Transverse colon (tissue), 4 donors: ENCODE measurements around the gene PTPRF. TPM values are rescaled to one million over a fixed set of nuclear protein-coding genes. Genes with fewer than 3 reads are reported as not detected.
A peak's percentile ranks its signal among the peaks of the same experiment; 100 is the strongest.

Experiments used
- DNase-seq: peaks from one replicate; pipeline ENCODE4 v3.0.0-alpha.2; 2019
- H3K27ac ChIP-seq, 4 donors: fragments of 200-600 bp; sonication (generic); 2 replicates each; pipeline ENCODE4 v1.5.1; 2016 to 2018; ENCODE audit warnings: inconsistent platforms in 4 of 4
- H3K27me3 ChIP-seq: fragments of 200-600 bp; sonication (generic); 2 replicates; pipeline ENCODE4 v1.5.1; 2017; ENCODE audit warnings: inconsistent platforms
- H3K36me3 ChIP-seq, 4 donors: fragments of 200-600 bp; sonication (generic); 2 replicates each; pipeline ENCODE4 v1.5.1; 2017 to 2019; ENCODE audit warnings: inconsistent platforms in 4 of 4
- H3K4me1 ChIP-seq, 4 donors: fragments of 200-600 bp; sonication (generic); 2 replicates each; pipeline ENCODE4 v1.5.1; 2017 to 2020; ENCODE audit warnings: inconsistent platforms in 4 of 4
- H3K4me3 ChIP-seq, 4 donors: fragments of 200-600 bp; sonication (generic); 1 replicate in 1 of 4; 2 replicates in 3 of 4; pipeline versions ENCODE4 v1.5.1 to v1.6.1; 2017 to 2019; ENCODE audit warnings: inconsistent platforms in 4 of 4
- H3K9me3 ChIP-seq, 2 donors: fragments of 200-600 bp; sonication (generic); 2 replicates each; pipeline ENCODE4 v1.5.1; 2017 to 2019; ENCODE audit warnings: inconsistent platforms in 2 of 2
- CTCF ChIP-seq, 5 experiments: fragments of 200-600 bp in 3 of 5; fragments of 450-650 bp in 2 of 5; sonication (generic) in 3 of 5; IDR thresholded peaks; 1 replicate in 2 of 5; 2 replicates in 3 of 5; pipeline ENCODE4 v1.5.1; 2016 to 2017; ENCODE audit warnings: antibody characterized with exemption in 5 of 5, inconsistent platforms in 3 of 5, mild to moderate bottlenecking in 2 of 5, moderate library complexity in 1 of 5
- EP300 ChIP-seq: sonication (generic); formaldehyde crosslinking; IDR thresholded peaks from one replicate; pipeline ENCODE4 v1.6.1; 2017; ENCODE audit warnings: antibody characterized with exemption, low read depth
- POLR2A ChIP-seq: fragments of 450-650 bp; IDR thresholded peaks from one replicate; pipeline ENCODE4 v1.6.1; 2016; ENCODE audit warnings: antibody characterized with exemption, mild to moderate bottlenecking, moderate library complexity
- POLR2AphosphoS5 ChIP-seq, 3 donors: sonication (generic); formaldehyde crosslinking; IDR thresholded peaks; one replicate each; pipeline ENCODE4 v1.6.1; 2016; ENCODE audit warnings: antibody characterized with exemption in 3 of 3
- WGBS, 2 donors: methylation state at CpG; one replicate each; pipeline ENCODE4 v1.1.5; 2018; ENCODE audit warnings: low coverage in 1 of 2; 5-methylcytosine and 5-hydroxymethylcytosine counted together
- in situ Hi-C, 4 donors: fragments of 200-750 bp; cut with MboI; loops; one replicate each; pipeline versions ENCODE4 v1.15.0 to v1.15.1; 2017; ENCODE audit warnings: low sequenced_read_pairs in 3 of 4, low pct_ligation_motif_present in 1 of 4, low pct_unique_long_range_greater_than_20kb in 1 of 4
- intact Hi-C: fragments of 100-400 bp; cut with DNase I; formaldehyde crosslinking; loops from one replicate; pipeline ENCODE4 v1.15.1; 2023; ENCODE audit warnings: low total_unique reads
- total RNA-seq, 4 donors: library from RNA; depleted of rRNA; stranded (reverse); fragments of >200 nt; gene quantifications; one replicate each; pipeline ENCODE4 v1.1.0, GENCODE V29; 2016

The PTPRF gene
- total RNA-seq, 4 donors from 2014 or later, result 278 to 549 (median 404) TPM

- H3K36me3 ChIP-seq, result no peaks in the 10 kb centered on the region
- intact Hi-C loops, result no loop called here
Observed at GRCh38 chr1:43565600-43566360, 35.1 kb downstream of the PTPRF start.

GRCh38 chr1:43566382-43567044 is 35.8 kb downstream of the PTPRF start:
- H3K36me3 ChIP-seq, result no peaks in the 10 kb centered on the region
- in situ Hi-C loops, result no loop called here
- H3K27ac ChIP-seq, result no peak overlapping the region
- peaks cover 0 to 25% (median 13%) of the 10 kb centered on the region in 4 donors for H3K4me1 ChIP-seq
- WGBS, 2 donors, result 91 to 93% methylated on average over 3 to 16 of the region's 16 CpGs
- H3K9me3 ChIP-seq, result no peaks in the 10 kb centered on the region
- intact Hi-C loops, result no loop called here
- TF ChIP-seq CTCF (IDR thresholded peaks at IDR 0.05) (no peak), POLR2AphosphoS5 (IDR thresholded peaks at IDR 0.05) (no peak), EP300 (no peak), POLR2A (no peak)
- H3K4me3 ChIP-seq, result no peak overlapping the region
- no peaks in the 10 kb centered on the region for H3K27me3 ChIP-seq
- DNase-seq, result no peak

More at GRCh38 chr1:43565600-43566360, 35.1 kb downstream of the PTPRF start:
- in situ Hi-C loops, result no loop called here
- no peak for TF ChIP-seq POLR2AphosphoS5 (IDR thresholded peaks at IDR 0.05)
- no peak for TF ChIP-seq CTCF (IDR thresholded peaks at IDR 0.05)
- WGBS, 2 donors, result 54% methylated on average over 47 of the region's 62 CpGs; no CpG with 5 or more reads in 1 of the 2 donors
- Histone ChIP-seq H3K27ac (peak overlapping the region in 3 of 4 donors; percentile 5 to 51 (median 21)), H3K9me3 (no peaks in the 10 kb centered on the region), H3K27me3 (no peaks in the 10 kb centered on the region), H3K4me3 (peak overlapping the region; percentile 22 to 50 (median 31)), H3K4me1 (peaks cover 0 to 25% (median 13%) of the 10 kb centered on the region in 4 donors)
- DNase-seq, result peak; percentile 41

- in situ Hi-C loops, result no loop called here
- no peak for DNase-seq
- Histone ChIP-seq H3K9me3 (no peaks in the 10 kb centered on the region), H3K27ac (no peak overlapping the region), H3K4me3 (no peak overlapping the region), H3K27me3 (no peaks in the 10 kb centered on the region), H3K36me3 (no peaks in the 10 kb centered on the region), H3K4me1 (peaks cover 0 to 22% (median 13%) of the 10 kb centered on the region in 4 donors)
- 62% methylated on average over 6 of the region's 6 CpGs; no CpG with 5 or more reads in 1 of the 2 donors for whole genome bisulfite sequencing, 2 donors
- no peak for TF ChIP-seq POLR2A
- TF ChIP-seq EP300, result no peak
- no peak for TF ChIP-seq CTCF (IDR thresholded peaks at IDR 0.05)
- no peak for TF ChIP-seq POLR2AphosphoS5 (IDR thresholded peaks at IDR 0.05)
- intact Hi-C loops, result no loop called here
Observed at GRCh38 chr1:43569175-43569574, 38.5 kb downstream of the PTPRF start.

GRCh38 chr1:43570277-43570676 is 39.6 kb downstream of the PTPRF start:
- Histone ChIP-seq H3K9me3 (no peaks in the 10 kb centered on the region), H3K4me1 (peaks cover 0 to 11% (median 6%) of the 10 kb centered on the region in 4 donors), H3K4me3 (no peak overlapping the region), H3K36me3 (no peaks in the 10 kb centered on the region), H3K27me3 (no peaks in the 10 kb centered on the region), H3K27ac (no peak overlapping the region)
- TF ChIP-seq POLR2A (no peak), EP300 (no peak), CTCF (IDR thresholded peaks at IDR 0.05) (no peak), POLR2AphosphoS5 (IDR thresholded peaks at IDR 0.05) (no peak)
- WGBS, 2 donors, result 79% methylated on average over 9 of the region's 9 CpGs; no CpG with 5 or more reads in 1 of the 2 donors
- in situ Hi-C loops (no loop called here), intact Hi-C loops (no loop called here)
- no peak for DNase-seq
